Motor neuron (in vitro differentiated cells): ENCODE measurements around the gene KIF15. TPM values are rescaled to one million over a fixed set of nuclear protein-coding genes. Genes with fewer than 3 reads are reported as not detected.
"Not testable (repeated sequence)": the region's sequence is repeated elsewhere in the genome, so short reads cannot be mapped to it uniquely, and the experiment has no call there.

Experiments
- ATAC-seq, 8 experiments: fragments of 200-7000 bp; cut with Tn5 transposase; replicated peaks in 6 of 8; 2 replicates each; pipeline ENCODE4 v1.8.0; 2021; ENCODE audit warnings: mild to moderate bottlenecking in 8 of 8, moderate library complexity in 8 of 8
- H3K27ac ChIP-seq, 2 donors: fragments of 250-450 bp; sonication (Bioruptor Pico); 2 replicates each; pipeline ENCODE4 v1.9.0; 2021; ENCODE audit warnings: antibody characterized with exemption in 2 of 2, mild to moderate bottlenecking in 2 of 2, moderate library complexity in 1 of 2
- H3K4me1 ChIP-seq, 2 donors: fragments of 250-450 bp; sonication (Bioruptor Pico); replicated peaks in 1 of 2; 2 replicates each; pipeline ENCODE4 v1.6.1; 2021; ENCODE audit warnings: antibody characterized with exemption in 2 of 2, mild to moderate bottlenecking in 2 of 2, moderate library complexity in 1 of 2
- H3K4me3 ChIP-seq, 5 donors: fragments of 250-450 bp; sonication (Bioruptor Pico); 2 replicates each; pipeline ENCODE4 v1.9.0; 2021; ENCODE audit warnings: antibody characterized with exemption in 5 of 5, mild to moderate bottlenecking in 5 of 5, moderate library complexity in 4 of 5
- WGBS, 10 experiments: fragments of 450-650 bp; shearing (Covaris generic); methylation state at CpG; one replicate each; pipeline ENCODE4 v1.0.0; 2022; 5-methylcytosine and 5-hydroxymethylcytosine counted together
- in situ Hi-C, 9 experiments: fragments of 400-800 bp; cut with MboI; loops; one replicate each; pipeline ENCODE4 v1.15.0; 2021; ENCODE audit warnings: low sequenced_read_pairs in 9 of 9, low pct_unique_long_range_greater_than_20kb in 2 of 9; ENCODE audit not compliant: unreplicated experiment in 9 of 9
- total RNA-seq, 8 experiments: library from RNA; unstranded; fragments of 300-600 nt; gene quantifications; 2 replicates each; pipeline versions ENCODE4 v1.2.3 to v1.2.4, GENCODE V29; 2022

Gene KIF15
- total RNA-seq, 8 experiments from 2014 or later, result 0.10 to 28.6 (median 2.4) TPM

DNA sequence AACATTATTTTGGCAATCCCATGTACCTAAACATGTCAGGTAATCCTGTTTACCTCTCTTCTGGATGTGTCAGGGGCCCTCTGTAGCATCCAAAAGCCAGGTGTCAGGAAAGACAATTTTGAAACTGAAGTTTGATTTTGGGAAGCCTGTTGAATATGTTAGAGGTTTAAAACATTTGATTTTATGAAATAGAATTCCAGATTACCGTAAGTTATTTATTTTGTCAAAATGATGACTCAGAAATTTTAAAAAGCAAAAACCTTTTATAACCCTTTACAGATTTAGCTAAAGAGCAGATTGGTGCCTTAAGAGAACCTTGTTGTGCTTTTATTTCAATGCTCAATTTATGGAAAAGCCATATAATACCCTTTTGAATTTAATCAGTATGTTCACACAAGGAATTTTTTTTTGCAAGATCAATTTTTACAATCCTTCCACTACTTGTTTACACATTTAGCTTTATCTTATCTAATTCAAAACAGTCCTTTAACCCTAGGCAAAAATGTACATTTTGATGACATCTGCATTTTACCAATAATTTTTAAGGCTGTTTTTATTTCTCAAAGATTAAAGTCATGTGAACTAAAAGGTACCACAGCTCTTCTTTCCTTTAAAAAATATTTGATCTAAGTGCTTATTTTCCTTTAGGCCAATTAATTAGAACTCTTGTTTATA is 10.0 kb downstream of the KIF15 start:
- ATAC-seq, result no peak
- Histone ChIP-seq H3K4me1 (no peaks in the 10 kb centered on the region), H3K4me3 (no peak overlapping the region), H3K27ac (no peak overlapping the region)
- in situ Hi-C loops, result no loop called here
- WGBS, 10 experiments, result 57 to 100% (median 100%) methylated on average over 1 of the region's 1 CpG; no CpG with 5 or more reads in 1 of the 10 experiments

DNA sequence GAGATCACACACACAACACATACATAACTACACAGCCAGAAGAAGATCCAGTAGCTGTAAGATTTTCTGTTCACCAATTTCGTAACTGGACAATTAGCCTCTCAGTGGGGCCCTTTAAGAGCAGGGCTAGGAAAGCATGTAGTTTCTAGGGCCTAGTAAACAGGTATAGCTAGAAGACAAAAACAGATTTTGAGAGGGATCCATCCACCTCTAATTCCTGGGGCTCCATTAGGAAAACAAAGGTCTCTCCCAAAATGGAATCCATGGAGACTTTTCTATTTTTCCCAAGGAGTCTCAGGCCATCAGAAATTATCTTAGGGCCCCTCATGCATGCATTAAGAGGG is 10.5 kb downstream of the KIF15 start:
- Histone ChIP-seq H3K4me1 (no peaks in the 10 kb centered on the region), H3K4me3 (no peak overlapping the region), H3K27ac (no peak overlapping the region)
- in situ Hi-C loops, result no loop called here
- ATAC-seq, result no peak
- WGBS, 10 experiments, result 83 to 100% (median 100%) methylated on average over 1 of the region's 1 CpG; no CpG with 5 or more reads in 2 of the 10 experiments

DNA sequence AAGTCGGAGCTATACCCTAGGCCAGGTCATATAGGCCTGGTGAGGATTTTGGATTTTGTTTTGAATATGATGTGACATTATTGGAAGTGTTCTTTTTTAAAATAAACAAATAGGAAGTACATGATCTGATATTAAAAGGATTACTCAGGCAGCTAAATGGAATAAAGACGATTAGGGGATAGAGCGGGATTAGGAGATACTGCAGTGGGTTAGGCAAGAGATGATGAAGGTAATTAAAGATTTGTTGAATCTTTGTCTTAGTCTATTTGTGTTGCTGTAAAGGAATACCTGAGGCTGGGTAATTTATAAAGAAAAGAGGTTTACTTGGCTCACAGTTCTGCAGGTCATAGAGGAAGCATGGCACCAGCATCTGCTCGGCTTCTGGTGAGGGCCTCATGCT is 21.3 kb downstream of the KIF15 start:
- in situ Hi-C loops, result no loop called here
- 80 to 100% (median 95%) methylated on average over 1 to 4 of the region's 4 CpGs; no CpG with 5 or more reads in 2 of the 10 experiments for WGBS, 10 experiments
- ATAC-seq, result no peak
- Histone ChIP-seq H3K4me3 (no peak overlapping the region), H3K4me1 (no peaks in the 10 kb centered on the region), H3K27ac (no peak overlapping the region)

DNA sequence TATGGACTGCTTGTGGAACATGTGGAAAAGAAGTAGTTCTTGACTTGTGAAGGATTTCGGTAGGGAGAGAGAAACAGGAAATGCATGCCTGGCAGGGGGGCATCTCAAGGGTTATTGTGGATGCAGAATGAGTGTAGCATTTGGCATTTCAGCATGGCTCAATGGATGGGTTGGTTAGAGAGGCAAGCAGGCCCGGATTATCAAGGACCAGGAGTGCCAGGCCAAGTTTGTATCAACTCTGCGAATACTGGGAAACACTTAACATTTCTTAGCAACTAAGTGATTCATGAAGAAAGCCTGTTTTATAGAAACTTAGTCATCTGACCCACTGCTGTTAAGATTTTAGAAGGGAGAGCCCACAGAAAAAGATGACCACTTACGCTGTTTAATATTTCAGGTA is 33.6 kb downstream of the KIF15 start:
- H3K4me1 ChIP-seq, result no peaks in the 10 kb centered on the region
- no peak overlapping the region for H3K27ac ChIP-seq
- in situ Hi-C loops, result no loop called here
- H3K4me3 ChIP-seq, result no peak overlapping the region
- 67 to 100% (median 95%) methylated on average over 1 to 4 of the region's 4 CpGs; no CpG with 5 or more reads in 2 of the 10 experiments for WGBS, 10 experiments
- no peak for ATAC-seq

DNA sequence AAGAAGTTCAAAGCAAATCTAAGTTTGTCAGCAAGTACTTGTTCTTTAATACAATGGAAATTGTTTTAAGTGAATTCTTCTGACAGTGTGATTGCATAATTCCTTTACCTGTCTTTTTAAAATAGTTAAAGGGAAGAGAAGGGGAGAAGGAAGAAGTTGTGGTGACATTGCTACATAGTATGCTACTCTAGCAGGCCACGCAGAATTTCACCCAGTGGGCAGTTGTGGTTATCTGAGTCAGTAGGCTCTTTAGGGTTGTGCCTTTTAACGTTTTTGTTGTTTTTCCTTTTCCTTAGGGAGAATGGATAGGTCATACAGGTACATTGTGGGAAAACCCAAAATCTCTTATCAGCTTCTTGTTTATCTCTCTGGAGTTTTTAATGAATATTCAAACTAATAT is 40.4 kb downstream of the KIF15 start:
- in situ Hi-C loops, result no loop called here
- Histone ChIP-seq H3K27ac (no peak overlapping the region), H3K4me1 (no peaks in the 10 kb centered on the region), H3K4me3 (no peak overlapping the region)
- no peak for ATAC-seq
- WGBS, 10 experiments, result 54 to 100% (median 92%) methylated on average over 1 to 2 of the region's 2 CpGs; no CpG with 5 or more reads in 3 of the 10 experiments

DNA sequence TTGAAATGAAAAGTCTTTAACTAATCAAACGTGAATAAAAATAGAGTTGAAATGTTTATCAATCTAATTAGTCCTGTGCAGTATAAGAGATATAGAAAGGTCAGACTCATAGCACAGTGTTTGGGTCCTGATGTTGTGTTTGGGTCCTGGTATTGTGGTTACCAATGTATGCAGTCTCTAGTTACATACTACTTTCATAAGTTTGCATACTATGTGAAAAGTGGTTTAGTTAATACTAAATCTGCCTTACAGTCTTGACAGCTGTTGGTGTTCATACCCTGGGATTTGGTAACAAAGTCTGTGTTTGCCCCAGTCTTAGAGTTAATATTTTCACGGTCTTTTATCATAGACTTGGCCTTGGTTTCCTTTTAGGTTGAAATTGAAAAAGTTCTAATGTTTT is 41.7 kb downstream of the KIF15 start:
- 67 to 100% (median 90%) methylated on average over 1 to 2 of the region's 2 CpGs for WGBS, 10 experiments
- in situ Hi-C loops, result no loop called here
- ATAC-seq, result no peak
- no peak overlapping the region for H3K27ac ChIP-seq
- H3K4me3 ChIP-seq, result no peak overlapping the region
- no peaks in the 10 kb centered on the region for H3K4me1 ChIP-seq

DNA sequence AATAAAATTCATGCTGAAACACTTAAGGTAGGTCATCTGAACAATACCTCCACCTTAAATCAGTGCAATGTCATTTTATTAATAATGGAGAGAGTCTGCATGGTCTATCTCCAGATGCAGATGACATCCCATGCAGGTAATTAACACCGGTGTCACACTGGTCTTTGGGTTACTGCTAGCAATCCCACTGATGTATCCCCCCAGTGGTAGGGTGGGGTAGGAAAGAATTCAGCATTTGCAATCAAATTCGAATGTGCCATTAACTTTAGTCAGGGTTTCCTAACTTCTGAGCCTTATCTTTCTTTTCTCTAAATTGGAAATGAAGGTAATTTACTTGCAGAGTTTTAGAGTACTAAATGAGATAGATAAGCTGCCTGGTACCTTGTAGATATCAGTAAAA is 44.4 kb downstream of the KIF15 start:
- no peaks in the 10 kb centered on the region for H3K4me1 ChIP-seq
- no peak overlapping the region for H3K4me3 ChIP-seq
- in situ Hi-C loops, result no loop called here
- no peak for ATAC-seq
- H3K27ac ChIP-seq, result no peak overlapping the region
- WGBS, 10 experiments, result 80 to 100% (median 98%) methylated on average over 1 to 2 of the region's 2 CpGs; no CpG with 5 or more reads in 4 of the 10 experiments

DNA sequence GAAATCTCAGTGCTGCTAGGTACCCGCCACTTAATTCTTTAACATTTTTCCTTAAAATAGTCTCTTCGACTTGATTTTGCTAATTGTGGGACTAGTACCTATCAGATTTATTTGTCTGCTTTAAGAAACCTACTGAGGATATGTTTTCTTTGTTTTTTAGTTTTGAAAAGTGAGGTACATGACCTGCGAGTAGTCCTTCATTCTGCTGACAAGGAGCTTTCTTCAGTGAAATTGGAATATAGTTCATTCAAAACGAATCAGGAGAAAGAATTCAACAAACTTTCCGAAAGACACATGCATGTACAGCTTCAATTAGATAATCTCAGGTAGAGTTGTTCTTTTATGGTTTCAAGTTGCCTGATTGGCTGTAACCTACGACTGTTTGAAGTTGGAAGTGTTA is 53.2 kb downstream of the KIF15 start:
- H3K27ac ChIP-seq, result no peak overlapping the region
- in situ Hi-C loops, result no loop called here
- ATAC-seq, result no peak
- H3K4me3 ChIP-seq, result no peak overlapping the region
- no peaks in the 10 kb centered on the region for H3K4me1 ChIP-seq
- WGBS, 10 experiments, result 88 to 100% (median 94%) methylated on average over 1 to 6 of the region's 6 CpGs

DNA sequence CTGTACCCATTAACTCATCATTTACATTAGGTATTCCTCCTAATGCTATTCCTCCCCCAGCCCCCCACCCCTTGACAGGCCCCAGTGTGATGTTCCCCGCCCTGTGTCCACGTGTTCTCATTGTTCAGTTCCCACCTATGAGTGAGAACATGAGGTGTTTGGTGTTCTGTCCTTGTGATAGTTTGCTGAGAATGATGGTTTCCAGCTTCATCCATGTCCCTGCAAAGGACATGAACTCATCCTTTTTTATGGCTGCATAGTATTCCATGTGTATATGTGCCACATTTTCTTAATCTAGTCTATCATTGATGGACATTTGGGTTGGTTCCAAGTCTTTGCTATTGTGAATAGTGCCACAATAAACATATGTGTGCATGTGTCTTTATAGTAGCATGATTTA is 54.7 kb downstream of the KIF15 start:
- H3K27ac ChIP-seq, H3K4me1 ChIP-seq, H3K4me3 ChIP-seq, in situ Hi-C loops, ATAC-seq: not testable (repeated sequence)
- no CpG with 5 or more reads among the region's 2 CpGs for WGBS, 10 experiments

DNA sequence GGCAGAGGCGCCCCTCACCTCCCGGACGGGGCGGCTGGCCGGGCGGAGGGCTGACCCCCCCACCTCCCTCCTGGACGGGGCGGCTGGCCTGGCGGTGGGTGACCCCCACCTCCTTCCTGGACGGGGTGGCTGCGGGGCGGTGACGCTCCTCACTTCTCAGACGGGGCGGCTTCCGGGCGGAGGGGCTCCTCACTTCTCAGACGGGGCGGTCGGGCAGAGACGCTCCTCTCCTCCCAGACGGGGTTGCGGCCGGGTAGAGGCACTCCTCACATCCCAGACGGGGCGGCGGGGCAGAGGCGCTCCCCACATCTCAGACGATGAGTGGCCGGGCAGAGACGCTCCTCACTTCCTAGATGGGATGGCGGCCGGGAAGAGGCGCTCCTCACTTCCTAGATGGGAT is 59.6 kb downstream of the KIF15 start:
- H3K4me3 ChIP-seq, ATAC-seq, in situ Hi-C loops, H3K27ac ChIP-seq, H3K4me1 ChIP-seq: not testable (repeated sequence)
- no CpG with 5 or more reads among the region's 34 CpGs for WGBS, 10 experiments

DNA sequence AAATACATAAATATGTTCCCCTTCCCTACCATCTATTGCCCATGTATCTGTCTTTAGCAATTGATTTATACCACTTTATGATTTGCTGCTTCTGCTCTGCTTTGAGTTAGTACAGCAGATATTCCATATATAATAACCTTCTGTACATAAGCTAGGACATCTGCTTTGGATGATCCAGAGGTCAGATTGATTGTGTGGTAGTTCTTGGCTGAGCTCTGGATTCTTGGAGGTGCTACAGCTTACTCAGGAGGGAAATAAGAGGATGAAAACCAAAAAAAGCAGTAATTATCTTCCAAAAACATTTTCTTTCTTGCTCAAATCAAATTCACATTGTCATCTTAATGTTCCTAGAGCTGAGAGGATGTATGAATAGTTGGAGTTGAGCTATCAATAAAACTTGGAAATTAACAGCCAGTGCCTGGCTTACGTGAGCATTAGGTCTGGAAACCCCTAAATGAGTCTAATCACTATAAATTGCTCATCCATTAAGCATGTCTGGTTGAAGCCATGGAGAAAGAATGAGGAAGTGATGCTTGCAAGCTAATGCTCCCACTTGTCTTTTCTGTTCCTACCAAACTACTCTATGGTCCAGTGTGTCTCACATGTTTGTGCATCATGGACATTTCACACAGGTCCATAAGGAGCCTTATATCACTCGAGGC is 63.8 kb downstream of the KIF15 start:
- Histone ChIP-seq H3K27ac (no peak overlapping the region), H3K4me1 (no peaks in the 10 kb centered on the region), H3K4me3 (no peak overlapping the region)
- ATAC-seq, result no peak
- WGBS, 10 experiments, result 73 to 92% (median 85%) methylated on average over 1 to 2 of the region's 2 CpGs; no CpG with 5 or more reads in 3 of the 10 experiments
- in situ Hi-C loops, result no loop called here

DNA sequence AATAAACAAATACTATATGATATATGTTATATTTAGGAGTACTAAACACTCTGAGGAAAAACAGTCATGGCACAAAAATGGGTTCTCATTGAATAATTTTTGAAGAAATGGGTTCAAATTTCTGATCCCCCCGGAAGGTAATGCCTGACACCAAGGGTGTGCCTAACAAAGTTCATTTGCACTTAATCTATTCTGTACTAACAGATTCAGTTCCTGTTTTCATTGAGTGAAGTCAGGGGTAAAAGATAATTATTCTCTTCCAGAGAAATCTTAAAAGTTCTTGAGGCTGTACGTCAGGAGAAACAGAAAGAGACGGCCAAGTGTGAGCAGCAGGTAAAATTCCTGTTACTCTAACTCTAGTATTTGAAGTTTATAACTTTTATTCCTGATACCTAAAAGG is 65.6 kb downstream of the KIF15 start:
- Histone ChIP-seq H3K4me1 (no peaks in the 10 kb centered on the region), H3K27ac (no peak overlapping the region), H3K4me3 (no peak overlapping the region)
- in situ Hi-C loops, result no loop called here
- WGBS, 10 experiments, result 86 to 100% (median 96%) methylated on average over 1 to 3 of the region's 3 CpGs; no CpG with 5 or more reads in 1 of the 10 experiments
- no peak for ATAC-seq

DNA sequence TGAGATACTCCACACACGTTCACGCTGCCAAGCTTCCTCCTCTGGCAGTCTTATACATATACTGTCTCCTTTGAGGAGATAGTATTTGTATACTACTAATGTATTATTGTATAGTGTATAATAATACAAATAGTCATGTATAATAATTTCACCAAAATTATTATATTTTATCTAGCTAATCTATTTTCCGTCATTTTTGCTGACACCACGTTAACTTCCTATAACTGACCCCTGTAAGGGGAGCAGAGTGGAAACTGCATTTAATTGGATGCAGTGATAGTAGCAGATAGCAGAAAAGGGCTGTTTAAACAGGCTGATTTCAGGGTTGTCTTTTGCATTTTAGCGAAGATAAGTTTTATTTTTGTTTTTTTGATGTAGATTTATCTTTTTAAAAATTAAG is 69.6 kb downstream of the KIF15 start:
- Histone ChIP-seq H3K27ac (no peak overlapping the region), H3K4me1 (no peaks in the 10 kb centered on the region), H3K4me3 (no peak overlapping the region)
- no peak for ATAC-seq
- in situ Hi-C loops, result no loop called here
- 78 to 100% (median 98%) methylated on average over 2 to 5 of the region's 5 CpGs for WGBS, 10 experiments

DNA sequence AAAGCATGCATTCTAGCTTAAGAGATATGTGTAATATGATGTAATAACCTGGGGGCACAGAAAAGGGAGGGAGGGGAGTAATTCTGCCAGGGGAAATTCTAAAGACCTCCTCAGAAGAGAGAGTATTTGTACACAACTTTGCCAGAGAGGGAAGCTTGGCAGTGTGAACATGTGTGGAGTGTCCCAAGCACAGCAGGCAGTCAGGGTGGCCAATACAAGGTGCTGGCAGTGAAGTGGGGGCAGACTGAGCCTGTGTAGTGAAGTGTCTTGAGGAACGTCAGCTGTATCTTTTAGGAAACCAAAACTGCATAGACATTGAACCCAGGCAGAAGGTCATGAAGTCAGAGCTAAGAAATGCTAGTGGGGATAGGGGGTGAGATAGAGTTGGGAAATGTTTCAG is 70.4 kb downstream of the KIF15 start:
- no peak for ATAC-seq
- Histone ChIP-seq H3K27ac (no peak overlapping the region), H3K4me1 (no peaks in the 10 kb centered on the region), H3K4me3 (no peak overlapping the region)
- in situ Hi-C loops, result no loop called here
- WGBS, 10 experiments, result 100% methylated on average over 1 of the region's 1 CpG; no CpG with 5 or more reads in 5 of the 10 experiments
